HCT116 (cell line): ENCODE results near the gene MAP3K6. TPM values are rescaled to one million over a fixed set of nuclear protein-coding genes. Genes with fewer than 3 reads are reported as not detected.

Experiments
- ATAC-seq: fragments of 200-7000 bp; cut with Tn5 transposase; 2 replicates; pipeline ENCODE4 v1.9.1; 2020; ENCODE audit warnings: mild to moderate bottlenecking, moderate library complexity
- BruUV-seq: library from RNA; stranded (reverse); fragments of 400-500 nt; replicated peaks from 2 replicates; lab custom pipeline; 2021; lab: Mats Ljungman, UMichigan
- CTCF ChIA-PET: fragments of 300-600 bp; sonication (Branson Sonifier 250); formaldehyde crosslinking; loops from one replicate; lab custom pipeline; 2021; ENCODE audit warnings: antibody characterized with exemption; lab: Charles Lee
- POLR2A ChIA-PET: fragments of 300-600, 350-600 bp; sonication (Branson Sonifier 250); formaldehyde crosslinking; loops from one replicate; lab custom pipeline; 2021; ENCODE audit warnings: antibody characterized with exemption; lab: Charles Lee
- RAD21 ChIA-PET, 2 experiments: fragments of 300-600 bp; sonication (Branson Sonifier 250); formaldehyde crosslinking; loops; one replicate each; lab custom pipeline; 2023; ENCODE audit warnings: low total read pairs in 2 of 2; ENCODE audit not compliant: uncharacterized antibody in 2 of 2, unreplicated experiment in 2 of 2, low non-redundant PET in 1 of 2; lab: Charles Lee
- DNase-seq: peaks from one replicate; pipeline ENCODE4 v3.0.0-alpha.2; 2010; ENCODE audit warnings: low read depth, low spot score
- H2AFZ ChIP-seq: fragments of 200-600 bp; shearing (Covaris generic), sonication (generic); 2 replicates; pipeline ENCODE4 v1.6.1; 2017; ENCODE audit warnings: low read depth, mixed run types, mixed read lengths, antibody characterized with exemption, low read length; ENCODE audit not compliant: poor library complexity, severe bottlenecking
- H3K27ac ChIP-seq: 2 replicates; pipeline ENCODE4 v1.5.1; 2012; ENCODE audit warnings: low read depth, low read length
- H3K27me3 ChIP-seq: fragments of 200-600 bp; sonication (generic); 2 replicates; pipeline ENCODE4 v1.6.1; 2016; ENCODE audit warnings: mixed run types, low read length, mixed read lengths; ENCODE audit not compliant: insufficient read depth
- H3K36me3 ChIP-seq, 2 experiments: fragments of 200-500 bp in 1 of 2; fragments of 200-600 bp in 1 of 2; sonication (Bioruptor generic) in 1 of 2; sonication (generic) in 1 of 2; 2 replicates each; pipeline versions ENCODE4 v1.5.1 to v1.6.1; 2014 to 2016; ENCODE audit warnings: low read length in 2 of 2, inconsistent platforms in 1 of 2, mixed read lengths in 1 of 2, mixed run types in 1 of 2; ENCODE audit not compliant: insufficient read depth in 2 of 2, control insufficient read depth in 1 of 2
- H3K4me1 ChIP-seq, 2 experiments: fragments of 200-600 bp in 1 of 2; sonication (generic) in 1 of 2; 2 replicates each; pipeline versions ENCODE4 v1.5.1 to v1.6.1; 2012 to 2017; ENCODE audit warnings: low read length in 2 of 2, inconsistent platforms in 1 of 2, mild to moderate bottlenecking in 1 of 2, mixed read lengths in 1 of 2, mixed run types in 1 of 2, moderate library complexity in 1 of 2; ENCODE audit not compliant: insufficient read depth in 2 of 2, control insufficient read depth in 1 of 2
- H3K4me2 ChIP-seq: fragments of 200-600 bp; sonication (generic); 2 replicates; pipeline ENCODE4 v1.6.1; 2017; ENCODE audit warnings: mixed run types, low read length, mixed read lengths
- H3K4me3 ChIP-seq, 2 experiments: fragments of 200-600 bp in 1 of 2; sonication (generic) in 1 of 2; replicated peaks in 1 of 2; 2 replicates each; pipeline ENCODE4 v1.5.1; 2011 to 2016; ENCODE audit warnings: low read length in 2 of 2, control low read depth in 1 of 2, low read depth in 1 of 2, mild to moderate bottlenecking in 1 of 2, mixed read lengths in 1 of 2, mixed run types in 1 of 2
- H3K79me2 ChIP-seq: fragments of 200-600 bp; sonication (generic); 2 replicates; pipeline ENCODE4 v1.6.1; 2017; ENCODE audit warnings: mild to moderate bottlenecking, mixed run types, low read length, moderate library complexity, mixed read lengths; ENCODE audit not compliant: insufficient read depth
- H3K9ac ChIP-seq: fragments of 200-600 bp; sonication (generic); 2 replicates; pipeline ENCODE4 v1.6.1; 2016; ENCODE audit warnings: low read length, mixed read lengths
- H3K9me2 ChIP-seq: fragments of 200-600 bp; sonication (generic), shearing (Covaris generic); 2 replicates; pipeline ENCODE4 v1.6.1; 2017; ENCODE audit warnings: mixed run types, mild to moderate bottlenecking, moderate library complexity; ENCODE audit not compliant: insufficient read depth
- H3K9me3 ChIP-seq, 2 experiments: fragments of 200-500 bp in 1 of 2; fragments of 200-600 bp in 1 of 2; sonication (Bioruptor generic) in 1 of 2; sonication (generic) in 1 of 2; 2 replicates each; pipeline ENCODE4 v1.6.1; 2014 to 2017; ENCODE audit warnings: low read length in 2 of 2, mixed read lengths in 2 of 2, inconsistent platforms in 1 of 2, low read depth in 1 of 2, mild to moderate bottlenecking in 1 of 2, mixed run types in 1 of 2, moderate library complexity in 1 of 2; ENCODE audit not compliant: control insufficient read depth in 1 of 2, insufficient read depth in 1 of 2
- H4K20me1 ChIP-seq: fragments of 200-600 bp; sonication (generic), shearing (Covaris generic); 2 replicates; pipeline ENCODE4 v1.6.1; 2017; ENCODE audit warnings: mixed run types, mild to moderate bottlenecking, moderate library complexity; ENCODE audit not compliant: insufficient read depth
- CBX3 ChIP-seq: IDR thresholded peaks from 2 replicates; pipeline ENCODE4 v1.6.1; 2012; ENCODE audit warnings: low read depth
- EZH2 ChIP-seq: fragments of 200-600 bp; sonication (generic); IDR thresholded peaks from 2 replicates; pipeline ENCODE4 v1.6.1; 2017; ENCODE audit warnings: antibody characterized with exemption, mixed run types
- EZH2phosphoT487 ChIP-seq: fragments of 200-600 bp; IDR thresholded peaks from 2 replicates; pipeline ENCODE4 v1.6.1; 2018; ENCODE audit warnings: antibody characterized with exemption, borderline replicate concordance
- JUND ChIP-seq: IDR thresholded peaks from 2 replicates; pipeline ENCODE4 v1.6.1; 2012
- RAD21 ChIP-seq: IDR thresholded peaks from 2 replicates; pipeline ENCODE4 v1.6.1; 2012; ENCODE audit warnings: low read depth, mild to moderate bottlenecking
- SIN3A ChIP-seq: IDR thresholded peaks from 2 replicates; pipeline ENCODE4 v1.6.1; 2012; ENCODE audit warnings: low read depth
- SP1 ChIP-seq: IDR thresholded peaks from 2 replicates; pipeline ENCODE4 v1.6.1; 2012; ENCODE audit warnings: low read depth
- YY1 ChIP-seq: IDR thresholded peaks from 2 replicates; pipeline ENCODE4 v1.6.1; 2011; ENCODE audit warnings: low read length, low read depth, moderate library complexity, mild to moderate bottlenecking; ENCODE audit not compliant: insufficient replicate concordance; ENCODE audit errors: extremely low read depth
- intact Hi-C: fragments of 100-400 bp; cut with micrococcal nuclease; formaldehyde crosslinking; loops from 2 replicates; pipeline ENCODE4 v1.10.0; 2022
- total RNA-seq: library from RNA; stranded (reverse); gene quantifications from one replicate; pipeline ENCODE4 v1.2.1, GENCODE V29; 2021; ENCODE audit not compliant: unreplicated experiment
- TF ChIP-seq, protein P1 (sequence below), 3 experiments: fragments of 200-600 bp in 1 of 3; sonication (generic) in 1 of 3; IDR thresholded peaks in 2 of 3; conservative IDR thresholded peaks in 1 of 3; 2 replicates each; pipeline ENCODE4 v1.5.1; 2012 to 2017; ENCODE audit warnings: low read depth in 2 of 3, low read length in 2 of 3, antibody characterized with exemption in 1 of 3, borderline replicate concordance in 1 of 3, control low read depth in 1 of 3, mild to moderate bottlenecking in 1 of 3, mixed read lengths in 1 of 3, mixed run types in 1 of 3, moderate library complexity in 1 of 3; ENCODE audit not compliant: insufficient read depth in 1 of 3
- TF ChIP-seq, protein P2 (sequence below): IDR thresholded peaks from 2 replicates; pipeline ENCODE4 v1.6.1; 2012
- TF ChIP-seq, protein P3 (sequence below): IDR thresholded peaks from 2 replicates; pipeline ENCODE4 v1.6.1; 2012

The MAP3K6 gene
- total RNA-seq, 1 experiment from 2014 or later = 30.2 TPM

DNA sequence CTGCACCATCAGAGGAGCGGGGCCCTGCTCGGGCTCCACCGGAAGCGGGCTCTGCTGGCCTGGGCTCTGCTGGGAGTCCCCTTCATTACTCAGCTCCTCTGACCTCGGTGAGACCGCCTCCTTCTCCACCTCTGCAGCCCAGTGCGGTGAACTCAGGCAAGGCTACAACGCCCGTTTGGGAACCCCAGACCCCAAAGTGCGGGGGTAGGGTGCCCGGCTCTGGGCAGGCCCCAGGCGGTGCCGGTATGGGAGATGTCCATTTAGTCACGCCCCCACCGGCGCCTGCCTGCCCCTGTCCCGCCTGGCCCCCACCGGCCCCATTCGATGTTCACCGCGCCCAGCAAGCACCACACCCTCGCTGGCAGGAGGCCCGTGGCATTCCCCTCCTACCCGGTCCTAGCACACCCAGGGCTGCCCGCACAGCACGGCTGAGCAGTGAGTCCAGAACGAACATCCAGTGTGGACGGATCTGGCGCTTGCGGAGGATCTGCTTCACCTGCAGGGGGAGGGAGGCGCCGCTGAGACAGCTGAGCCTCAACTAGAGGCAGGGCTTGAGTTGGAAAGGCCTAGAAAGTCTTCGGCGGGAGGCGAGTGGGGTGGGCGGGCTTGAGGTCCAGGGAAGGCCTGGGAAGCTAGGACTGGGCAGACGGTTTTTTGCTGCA lies 10.0 kb downstream of the MAP3K6 start:
- Histone ChIP-seq H3K4me3 (no peak overlapping the region), H3K9me2 (no peaks in the 10 kb centered on the region), H3K27me3 (no peaks in the 10 kb centered on the region), H3K4me1 (peaks cover 7 to 11% of the 10 kb centered on the region in 2 experiments; a peak in 3 of 4 replicates), H3K79me2 (no peaks in the 10 kb centered on the region), H3K4me2 (no peak overlapping the region), H4K20me1 (no peaks in the 10 kb centered on the region), H3K9ac (no peak overlapping the region), H3K27ac (peak overlapping the region; percentile 39; the same call in 1 of the 2 replicates), H3K9me3 (no peaks in the 10 kb centered on the region), H3K36me3 (peaks cover 0 to 7% of the 10 kb centered on the region in 2 experiments; a peak in 1 of 4 replicates), H2AFZ (no peak overlapping the region)
- DNase-seq (no peak), ATAC-seq (peak; percentile 52)
- intact Hi-C loops = loop anchor here (1.0 kb wide), 1 partner anchor 32 kb away; no protein-coding TSS in a partner anchor
- RAD21 ChIA-PET = interaction anchor here (0.6 to 1.5 kb wide), 3 partner anchors 12 to 39 kb away, joined by 3 to 4 read pairs (median 3); no protein-coding TSS in a partner anchor
- no TSS peak for BruUV-seq
- no peak for TF ChIP-seq EZH2phosphoT487
- TF ChIP-seq, protein P1, sequence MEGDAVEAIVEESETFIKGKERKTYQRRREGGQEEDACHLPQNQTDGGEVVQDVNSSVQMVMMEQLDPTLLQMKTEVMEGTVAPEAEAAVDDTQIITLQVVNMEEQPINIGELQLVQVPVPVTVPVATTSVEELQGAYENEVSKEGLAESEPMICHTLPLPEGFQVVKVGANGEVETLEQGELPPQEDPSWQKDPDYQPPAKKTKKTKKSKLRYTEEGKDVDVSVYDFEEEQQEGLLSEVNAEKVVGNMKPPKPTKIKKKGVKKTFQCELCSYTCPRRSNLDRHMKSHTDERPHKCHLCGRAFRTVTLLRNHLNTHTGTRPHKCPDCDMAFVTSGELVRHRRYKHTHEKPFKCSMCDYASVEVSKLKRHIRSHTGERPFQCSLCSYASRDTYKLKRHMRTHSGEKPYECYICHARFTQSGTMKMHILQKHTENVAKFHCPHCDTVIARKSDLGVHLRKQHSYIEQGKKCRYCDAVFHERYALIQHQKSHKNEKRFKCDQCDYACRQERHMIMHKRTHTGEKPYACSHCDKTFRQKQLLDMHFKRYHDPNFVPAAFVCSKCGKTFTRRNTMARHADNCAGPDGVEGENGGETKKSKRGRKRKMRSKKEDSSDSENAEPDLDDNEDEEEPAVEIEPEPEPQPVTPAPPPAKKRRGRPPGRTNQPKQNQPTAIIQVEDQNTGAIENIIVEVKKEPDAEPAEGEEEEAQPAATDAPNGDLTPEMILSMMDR (IDR thresholded peaks at IDR 0.05 in 2 of 3, conservative IDR thresholded peaks at IDR 0.05 in 1 of 3; ENCODE audit: borderline replicate concordance in 1 of 3, insufficient read depth in 1 of 3, low read depth in 2 of 3, low read length in 2 of 3) = peak in 1 of 3 experiments; percentile 11; a peak in 1 of 6 replicates
- POLR2A ChIA-PET = interaction anchor here (1.5 kb wide), 1 partner anchor 9 kb away, joined by 3 read pairs; no protein-coding TSS in a partner anchor
- CTCF ChIA-PET = interaction anchor here (1.0 to 2.5 kb wide), 6 partner anchors 8 to 313 kb away, joined by 3 to 25 read pairs (median 5); partner anchors contain the start of genes MAP3K6 and SYTL1

DNA sequence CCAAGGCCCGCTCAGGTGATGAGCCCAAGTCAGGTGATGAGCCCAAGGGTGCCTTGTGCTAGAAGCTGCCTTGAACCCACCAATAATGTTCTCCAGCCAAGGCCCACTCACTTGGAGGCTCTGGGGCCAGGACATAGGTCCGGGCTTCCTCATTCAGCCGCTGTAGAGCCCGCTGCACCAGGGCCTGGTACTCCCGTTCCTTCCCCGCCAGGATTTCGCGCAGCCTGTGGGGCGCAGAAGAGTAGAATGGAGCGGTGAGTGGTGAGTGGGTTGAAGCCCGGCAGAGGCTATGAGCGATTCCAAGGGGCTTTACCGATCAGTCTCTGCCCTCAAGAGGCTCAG lies 10.5 kb downstream of the MAP3K6 start:
- intact Hi-C loops = no loop called here
- no peaks in the 10 kb centered on the region for H4K20me1 ChIP-seq
- ChIA-PET RAD21 (no interaction called here), CTCF (interaction anchor here (2.4 kb wide), 1 partner anchor 35 kb away, joined by 5 read pairs; no protein-coding TSS in a partner anchor), POLR2A (no interaction called here)
- H3K27me3 ChIP-seq = no peaks in the 10 kb centered on the region
- H3K4me1 ChIP-seq = peaks cover 7 to 11% of the 10 kb centered on the region in 2 experiments; a peak in 3 of 4 replicates
- peaks cover 0 to 7% of the 10 kb centered on the region in 2 experiments; a peak in 1 of 4 replicates for H3K36me3 ChIP-seq
- TF ChIP-seq EZH2 (no peak), YY1 (no peak), CBX3 (no peak), RAD21 (no peak), JUND (no peak), SP1 (no peak), SIN3A (no peak)
- TF ChIP-seq, protein P2, sequence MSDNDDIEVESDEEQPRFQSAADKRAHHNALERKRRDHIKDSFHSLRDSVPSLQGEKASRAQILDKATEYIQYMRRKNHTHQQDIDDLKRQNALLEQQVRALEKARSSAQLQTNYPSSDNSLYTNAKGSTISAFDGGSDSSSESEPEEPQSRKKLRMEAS = no peak
- TF ChIP-seq, protein P3, sequence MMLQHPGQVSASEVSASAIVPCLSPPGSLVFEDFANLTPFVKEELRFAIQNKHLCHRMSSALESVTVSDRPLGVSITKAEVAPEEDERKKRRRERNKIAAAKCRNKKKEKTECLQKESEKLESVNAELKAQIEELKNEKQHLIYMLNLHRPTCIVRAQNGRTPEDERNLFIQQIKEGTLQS = no peak
- no peaks in the 10 kb centered on the region for H3K9me3 ChIP-seq
- no TSS peak for BruUV-seq
- no peak overlapping the region for H3K27ac ChIP-seq
- H3K4me3 ChIP-seq = no peak overlapping the region
- ATAC-seq (no peak), DNase-seq (no peak)
- no peak overlapping the region for H3K4me2 ChIP-seq
- H2AFZ ChIP-seq = no peak overlapping the region
- no peak overlapping the region for H3K9ac ChIP-seq
- no peaks in the 10 kb centered on the region for H3K79me2 ChIP-seq
- no peaks in the 10 kb centered on the region for H3K9me2 ChIP-seq
